ENCODE results near the gene POLE. TPM values are rescaled to one million over a fixed set of nuclear protein-coding genes. Genes with fewer than 3 reads are reported as not detected.

Gene POLE
- total RNA-seq, 1 experiment from 2014 or later, result 32.8 TPM

- H3K4me3 ChIP-seq, result no peak overlapping the region
- DNase-seq (ENCODE audit: low read depth in 1 of 2, low spot score in 2 of 2), result no peak
- no peak overlapping the region for H3K27ac ChIP-seq
- H3K36me3 ChIP-seq, result peaks cover 76% of the 10 kb centered on the region
- no peaks in the 10 kb centered on the region for H3K27me3 ChIP-seq (replicated peaks)
- H3K9me3 ChIP-seq (replicated peaks), result no peaks in the 10 kb centered on the region
- no peaks in the 10 kb centered on the region for H3K4me1 ChIP-seq (replicated peaks)
These were observed 45.1 kb downstream of the POLE start for GRCh38 chr12:132641811-132642650.

- Histone ChIP-seq H3K36me3 (peaks cover 77% of the 10 kb centered on the region), H3K9me3 (replicated peaks) (no peaks in the 10 kb centered on the region)
These were observed 46.2 kb downstream of the POLE start for GRCh38 chr12:132640936-132641335.

GRCh38 chr12:132639956-132640520 is 47.1 kb downstream of the POLE start:
- no peaks in the 10 kb centered on the region for H3K27me3 ChIP-seq (replicated peaks)
- no peaks in the 10 kb centered on the region for H3K4me1 ChIP-seq (replicated peaks)
- no peak overlapping the region for H3K4me3 ChIP-seq
- DNase-seq (ENCODE audit: low read depth in 1 of 2, low spot score in 2 of 2), result no peak
- no peaks in the 10 kb centered on the region for H3K9me3 ChIP-seq (replicated peaks)
- peaks cover 79% of the 10 kb centered on the region for H3K36me3 ChIP-seq
- no peak overlapping the region for H3K27ac ChIP-seq

More at GRCh38 chr12:132640936-132641335, 46.2 kb downstream of the POLE start:
- Histone ChIP-seq H3K27ac (no peak overlapping the region), H3K4me1 (replicated peaks) (no peaks in the 10 kb centered on the region), H3K27me3 (replicated peaks) (no peaks in the 10 kb centered on the region), H3K4me3 (no peak overlapping the region)
- DNase-seq (ENCODE audit: low read depth in 1 of 2, low spot score in 2 of 2), result no peak

- peaks cover 90% of the 10 kb centered on the region for H3K36me3 ChIP-seq
- H3K4me3 ChIP-seq, result no peak overlapping the region
- no peaks in the 10 kb centered on the region for H3K9me3 ChIP-seq (replicated peaks)
- H3K27me3 ChIP-seq (replicated peaks), result no peaks in the 10 kb centered on the region
- H3K4me1 ChIP-seq (replicated peaks), result no peaks in the 10 kb centered on the region
- no peak overlapping the region for H3K27ac ChIP-seq
- no peak for DNase-seq (ENCODE audit: low read depth in 1 of 2, low spot score in 2 of 2)
These were observed 48.4 kb downstream of the POLE start for GRCh38 chr12:132638541-132639408.

- no peaks in the 10 kb centered on the region for H3K27me3 ChIP-seq (replicated peaks)
- H3K36me3 ChIP-seq, result peaks cover 88% of the 10 kb centered on the region
These were observed 49.3 kb downstream of the POLE start for GRCh38 chr12:132637811-132638210.

GRCh38 chr12:132635076-132635955 is 51.8 kb downstream of the POLE start:
- no peaks in the 10 kb centered on the region for H3K27me3 ChIP-seq (replicated peaks)
- H3K9me3 ChIP-seq (replicated peaks), result no peaks in the 10 kb centered on the region
- no peak overlapping the region for H3K4me3 ChIP-seq
- H3K27ac ChIP-seq, result no peak overlapping the region
- no peaks in the 10 kb centered on the region for H3K4me1 ChIP-seq (replicated peaks)
- DNase-seq (ENCODE audit: low read depth in 1 of 2, low spot score in 2 of 2), result no peak
- peaks cover 85% of the 10 kb centered on the region for H3K36me3 ChIP-seq

More at GRCh38 chr12:132637811-132638210, 49.3 kb downstream of the POLE start:
- Histone ChIP-seq H3K4me3 (no peak overlapping the region), H3K27ac (no peak overlapping the region), H3K9me3 (replicated peaks) (no peaks in the 10 kb centered on the region), H3K4me1 (replicated peaks) (no peaks in the 10 kb centered on the region)
- DNase-seq (ENCODE audit: low read depth in 1 of 2, low spot score in 2 of 2), result no peak

GRCh38 chr12:132634411-132634990 is 52.6 kb downstream of the POLE start:
- DNase-seq (ENCODE audit: low read depth in 1 of 2, low spot score in 2 of 2), result no peak
- peaks cover 89% of the 10 kb centered on the region for H3K36me3 ChIP-seq
- no peaks in the 10 kb centered on the region for H3K9me3 ChIP-seq (replicated peaks)
- H3K27me3 ChIP-seq (replicated peaks), result no peaks in the 10 kb centered on the region
- H3K27ac ChIP-seq, result no peak overlapping the region
- no peak overlapping the region for H3K4me3 ChIP-seq
- no peaks in the 10 kb centered on the region for H3K4me1 ChIP-seq (replicated peaks)

GRCh38 chr12:132633901-132634300 is 53.2 kb downstream of the POLE start:
- no peaks in the 10 kb centered on the region for H3K4me1 ChIP-seq (replicated peaks)
- no peak overlapping the region for H3K4me3 ChIP-seq
- H3K36me3 ChIP-seq, result peaks cover 92% of the 10 kb centered on the region
- no peak for DNase-seq (ENCODE audit: low read depth in 1 of 2, low spot score in 2 of 2)
- H3K27ac ChIP-seq, result no peak overlapping the region
- no peaks in the 10 kb centered on the region for H3K27me3 ChIP-seq (replicated peaks)
- no peaks in the 10 kb centered on the region for H3K9me3 ChIP-seq (replicated peaks)

- peaks cover 89% of the 10 kb centered on the region for H3K36me3 ChIP-seq
These were observed 53.7 kb downstream of the POLE start for GRCh38 chr12:132633398-132633797.

GRCh38 chr12:132632521-132633228 is 54.5 kb downstream of the POLE start:
- Histone ChIP-seq H3K27ac (no peak overlapping the region), H3K4me1 (replicated peaks) (no peaks in the 10 kb centered on the region), H3K9me3 (replicated peaks) (no peaks in the 10 kb centered on the region), H3K27me3 (replicated peaks) (no peaks in the 10 kb centered on the region), H3K4me3 (no peak overlapping the region), H3K36me3 (peaks cover 84% of the 10 kb centered on the region)
- no peak for DNase-seq (ENCODE audit: low read depth in 1 of 2, low spot score in 2 of 2)

More at GRCh38 chr12:132633398-132633797, 53.7 kb downstream of the POLE start:
- no peaks in the 10 kb centered on the region for H3K27me3 ChIP-seq (replicated peaks)
- no peak for DNase-seq (ENCODE audit: low read depth in 1 of 2, low spot score in 2 of 2)
- no peaks in the 10 kb centered on the region for H3K9me3 ChIP-seq (replicated peaks)
- no peak overlapping the region for H3K27ac ChIP-seq
- no peaks in the 10 kb centered on the region for H3K4me1 ChIP-seq (replicated peaks)
- H3K4me3 ChIP-seq, result no peak overlapping the region

GRCh38 chr12:132631666-132632065 is 55.5 kb downstream of the POLE start:
- peaks cover 81% of the 10 kb centered on the region for H3K36me3 ChIP-seq
- no peaks in the 10 kb centered on the region for H3K9me3 ChIP-seq (replicated peaks)
- H3K27me3 ChIP-seq (replicated peaks), result no peaks in the 10 kb centered on the region
- H3K27ac ChIP-seq, result no peak overlapping the region
- no peak for DNase-seq (ENCODE audit: low read depth in 1 of 2, low spot score in 2 of 2)
- H3K4me3 ChIP-seq, result no peak overlapping the region
- no peaks in the 10 kb centered on the region for H3K4me1 ChIP-seq (replicated peaks)

GRCh38 chr12:132630672-132631071 is 56.5 kb downstream of the POLE start:
- Histone ChIP-seq H3K9me3 (replicated peaks) (no peaks in the 10 kb centered on the region), H3K4me3 (no peak overlapping the region), H3K27me3 (replicated peaks) (no peaks in the 10 kb centered on the region), H3K27ac (no peak overlapping the region), H3K4me1 (replicated peaks) (no peaks in the 10 kb centered on the region), H3K36me3 (peaks cover 84% of the 10 kb centered on the region)
- no peak for DNase-seq (ENCODE audit: low read depth in 1 of 2, low spot score in 2 of 2)

Data from SJSA1 (cell line).